Ishikawa (cell line): ENCODE measurements around the gene TBC1D2.

Source experiments
- FOXM1 ChIP-seq: IDR thresholded peaks from 2 replicates; pipeline ENCODE4 v1.6.1; 2012; ENCODE audit warnings: low read depth, borderline replicate concordance
- NFIC ChIP-seq: IDR thresholded peaks from 2 replicates; pipeline ENCODE4 v1.6.1; 2012
- YY1 ChIP-seq: IDR thresholded peaks from 2 replicates; pipeline ENCODE4 v1.6.1; 2012; ENCODE audit warnings: low read depth
- TF ChIP-seq, protein P1 (sequence below): IDR thresholded peaks from 2 replicates; pipeline ENCODE4 v1.6.1; 2012

- TF ChIP-seq NFIC = no peak
- TF ChIP-seq YY1 = no peak
- TF ChIP-seq, protein P1, sequence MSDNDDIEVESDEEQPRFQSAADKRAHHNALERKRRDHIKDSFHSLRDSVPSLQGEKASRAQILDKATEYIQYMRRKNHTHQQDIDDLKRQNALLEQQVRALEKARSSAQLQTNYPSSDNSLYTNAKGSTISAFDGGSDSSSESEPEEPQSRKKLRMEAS = no peak
- TF ChIP-seq FOXM1 = no peak
Measured at GRCh38 chr9:98176391-98177259, 78.8 kb downstream of the TBC1D2 start.
